C4-2B (cell line): ENCODE measurements around the gene SLC9B1.
"Not testable (repeated sequence)": the region's sequence is repeated elsewhere in the genome, so short reads cannot be mapped to it uniquely, and the experiment has no call there.

Source experiments
- H3K27ac ChIP-seq: fragments of 450-650 bp; 2 replicates; pipeline ENCODE4 v1.5.1; 2017
- CTCF ChIP-seq: fragments of 450-650 bp; conservative IDR thresholded peaks from 2 replicates; pipeline ENCODE4 v1.5.1; 2017; ENCODE audit warnings: mild to moderate bottlenecking
- ZFX ChIP-seq: fragments of 450-650 bp; IDR thresholded peaks from 2 replicates; pipeline ENCODE4 v1.6.1; 2017

SLC9B1 gene

GRCh38 chr4:102867278-102868152 lies 152.0 kb downstream of the SLC9B1 start:
- TF ChIP-seq CTCF (no peak), ZFX (no peak)
- H3K27ac ChIP-seq: peak overlapping the region; percentile 84

GRCh38 chr4:102865327-102865726 lies 154.2 kb downstream of the SLC9B1 start:
- not testable (repeated sequence) for H3K27ac ChIP-seq

GRCh38 chr4:102862747-102863146 lies 156.8 kb downstream of the SLC9B1 start:
- TF ChIP-seq ZFX (no peak), CTCF (no peak)
- no peak overlapping the region for H3K27ac ChIP-seq

GRCh38 chr4:102862016-102862415 lies 157.5 kb downstream of the SLC9B1 start:
- H3K27ac ChIP-seq: no peak overlapping the region
- no peak for TF ChIP-seq CTCF
- TF ChIP-seq ZFX: no peak

- H3K27ac ChIP-seq: no peak overlapping the region
- TF ChIP-seq ZFX (no peak), CTCF (no peak)
Measured at GRCh38 chr4:102860611-102861324, 158.7 kb downstream of the SLC9B1 start.

- TF ChIP-seq CTCF: no peak
- TF ChIP-seq ZFX: no peak
- no peak overlapping the region for H3K27ac ChIP-seq
Measured at GRCh38 chr4:102858828-102859464, 160.6 kb downstream of the SLC9B1 start.
